GDM1 (cell line): ENCODE results near the gene UPP1.

Experiments
- DNase-seq: peaks from one replicate; lab custom pipeline; 2025; lab: John Stamatoyannopoulos, UW

The UPP1 gene

GRCh38 chr7:48085942-48086341 is 3.1 kb upstream of the UPP1 start:
- no peak for DNase-seq

- DNase-seq = no peak
Measured at GRCh38 chr7:48087349-48087748, 1.7 kb upstream of the UPP1 start.

DNA sequence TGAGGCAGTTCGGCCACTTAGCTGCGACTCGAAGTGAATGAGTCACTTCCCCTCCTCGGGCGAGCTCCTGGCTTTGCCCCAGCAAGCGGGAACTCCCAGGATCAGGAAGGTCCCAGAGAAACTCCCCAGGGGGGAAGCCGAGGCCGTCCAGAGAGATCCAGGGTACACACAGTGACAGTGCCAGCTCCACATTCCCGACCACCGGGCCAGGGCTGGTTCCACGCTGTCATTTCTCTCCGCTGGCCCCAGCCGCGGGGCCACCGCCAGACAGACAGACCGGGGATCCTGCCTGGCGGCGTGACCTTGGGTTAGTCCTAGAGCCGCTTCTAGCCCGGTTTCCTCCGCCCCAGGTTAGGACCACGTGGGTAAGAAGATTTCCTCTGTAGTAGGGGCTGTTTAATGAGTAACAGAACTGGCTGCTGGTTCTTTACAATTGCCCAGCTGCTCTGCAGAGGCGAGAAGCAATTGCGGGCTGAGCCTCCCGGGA is 463 bp upstream of the UPP1 start:
- DNase-seq = no peak

DNA sequence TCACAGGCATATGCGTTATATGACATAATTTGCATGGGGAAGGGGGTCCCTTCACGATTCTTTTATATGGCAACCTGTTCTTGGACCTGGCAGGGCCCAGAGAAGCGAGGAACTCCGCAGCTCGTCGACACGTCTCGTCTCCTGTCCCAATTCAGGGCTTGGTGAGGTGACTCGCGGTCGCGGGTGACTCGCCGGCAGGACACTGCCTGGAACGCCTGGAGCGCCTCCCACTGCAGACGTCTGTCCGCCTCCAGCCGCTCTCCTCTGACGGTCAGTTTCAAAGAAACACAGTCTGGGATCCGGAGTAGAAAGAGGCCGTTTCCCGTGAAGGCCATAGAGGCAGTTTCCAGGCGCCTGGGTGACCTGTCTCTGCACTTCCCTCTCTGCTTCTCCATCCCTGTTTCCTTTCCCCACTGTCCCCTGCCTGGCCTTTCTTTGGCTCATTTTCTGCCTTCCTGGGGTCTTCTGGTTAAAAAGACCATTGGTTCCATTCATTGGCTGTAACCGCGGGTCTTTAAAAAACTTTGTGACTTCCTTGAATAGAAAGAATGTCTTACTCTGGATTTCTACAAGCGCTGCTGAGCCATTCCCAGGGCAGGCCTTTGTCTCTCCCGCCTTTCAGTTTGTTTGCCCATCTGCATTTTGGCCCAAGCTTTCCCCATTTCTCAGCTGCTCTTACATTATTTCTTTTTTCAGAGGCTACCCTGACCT is 1.2 kb downstream of the UPP1 start:
- no peak for DNase-seq

DNA sequence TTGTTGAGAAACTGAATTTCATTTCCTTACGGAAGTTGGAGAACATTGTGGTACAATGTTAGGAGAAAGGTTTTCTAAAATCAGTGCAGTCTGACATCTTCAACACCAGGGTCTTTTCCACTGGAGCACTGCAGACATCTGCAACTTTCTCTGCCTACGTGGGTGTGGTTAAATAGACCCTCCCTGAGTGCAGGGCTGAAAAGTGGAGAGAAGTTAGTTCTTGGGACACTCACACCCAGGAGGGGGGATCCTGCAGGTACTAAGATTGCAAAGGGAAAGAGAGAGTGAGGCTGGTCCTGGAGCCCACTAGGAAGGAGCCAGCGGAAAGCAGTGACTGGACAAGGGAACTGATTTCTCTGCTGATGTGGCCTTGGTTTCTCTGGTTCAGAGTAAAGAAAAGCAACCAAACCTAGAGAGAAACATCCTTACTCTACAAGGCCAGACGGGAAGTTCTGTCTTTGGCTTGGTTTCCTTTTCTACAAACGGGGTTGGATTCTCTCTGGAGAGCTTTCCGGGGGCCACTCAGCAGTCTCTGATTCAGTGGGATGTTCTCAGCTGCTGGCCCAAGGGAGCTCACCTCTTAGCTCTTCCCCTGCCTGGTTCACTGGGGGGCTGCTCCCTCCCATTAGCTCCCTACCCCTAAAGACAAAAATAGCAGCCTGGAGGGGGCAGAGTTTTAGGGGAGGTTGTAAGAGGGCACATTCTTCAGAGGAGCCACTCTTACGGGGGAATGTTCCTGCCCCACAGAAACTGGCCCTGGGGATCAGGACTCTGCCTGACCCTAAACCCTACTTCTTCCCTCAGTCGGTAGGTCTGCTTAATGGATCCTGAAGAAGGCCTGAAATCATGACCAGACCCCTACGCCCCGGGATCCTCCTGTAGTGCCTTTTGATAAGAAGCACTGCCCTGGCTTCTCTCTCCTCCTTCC is 2.7 kb downstream of the UPP1 start:
- no peak for DNase-seq

GRCh38 chr7:48094861-48095293 is 5.8 kb downstream of the UPP1 start:
- DNase-seq = no peak

GRCh38 chr7:48096273-48096672 is 7.2 kb downstream of the UPP1 start:
- DNase-seq = no peak

GRCh38 chr7:48097521-48098231 is 8.6 kb downstream of the UPP1 start:
- DNase-seq = no peak

GRCh38 chr7:48098846-48099245 is 9.8 kb downstream of the UPP1 start:
- DNase-seq = no peak

- no peak for DNase-seq
Measured at GRCh38 chr7:48099781-48100180, 10.7 kb downstream of the UPP1 start.

- no peak for DNase-seq
Measured at GRCh38 chr7:48101352-48101751, 12.3 kb downstream of the UPP1 start.

DNA sequence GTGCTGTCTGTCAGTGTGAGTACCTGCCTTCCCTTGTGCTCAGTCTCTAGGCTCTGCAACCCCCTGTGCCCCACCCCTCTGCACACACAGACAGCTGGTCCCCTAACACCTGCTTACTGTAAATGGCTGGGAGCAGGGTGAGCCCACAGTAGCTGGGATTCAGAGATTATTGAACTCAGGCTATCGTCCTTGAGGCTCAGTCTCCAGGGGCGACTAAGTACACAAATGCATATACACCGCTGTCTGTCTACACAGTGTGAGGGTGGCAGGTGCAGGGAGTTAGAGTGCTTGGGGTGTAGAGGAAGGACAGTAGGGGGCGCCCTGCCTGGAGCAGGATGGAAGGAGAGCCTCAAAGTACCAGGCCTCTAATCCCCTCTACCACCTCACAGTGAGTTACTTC is 12.9 kb downstream of the UPP1 start:
- DNase-seq = no peak

GRCh38 chr7:48102530-48102929 is 13.5 kb downstream of the UPP1 start:
- DNase-seq = no peak

GRCh38 chr7:48105045-48105444 is 16.0 kb downstream of the UPP1 start:
- no peak for DNase-seq

GRCh38 chr7:48106906-48107659 is 18.0 kb downstream of the UPP1 start:
- no peak for DNase-seq

- DNase-seq = no peak
Measured at GRCh38 chr7:48107926-48108472, 18.9 kb downstream of the UPP1 start.

DNA sequence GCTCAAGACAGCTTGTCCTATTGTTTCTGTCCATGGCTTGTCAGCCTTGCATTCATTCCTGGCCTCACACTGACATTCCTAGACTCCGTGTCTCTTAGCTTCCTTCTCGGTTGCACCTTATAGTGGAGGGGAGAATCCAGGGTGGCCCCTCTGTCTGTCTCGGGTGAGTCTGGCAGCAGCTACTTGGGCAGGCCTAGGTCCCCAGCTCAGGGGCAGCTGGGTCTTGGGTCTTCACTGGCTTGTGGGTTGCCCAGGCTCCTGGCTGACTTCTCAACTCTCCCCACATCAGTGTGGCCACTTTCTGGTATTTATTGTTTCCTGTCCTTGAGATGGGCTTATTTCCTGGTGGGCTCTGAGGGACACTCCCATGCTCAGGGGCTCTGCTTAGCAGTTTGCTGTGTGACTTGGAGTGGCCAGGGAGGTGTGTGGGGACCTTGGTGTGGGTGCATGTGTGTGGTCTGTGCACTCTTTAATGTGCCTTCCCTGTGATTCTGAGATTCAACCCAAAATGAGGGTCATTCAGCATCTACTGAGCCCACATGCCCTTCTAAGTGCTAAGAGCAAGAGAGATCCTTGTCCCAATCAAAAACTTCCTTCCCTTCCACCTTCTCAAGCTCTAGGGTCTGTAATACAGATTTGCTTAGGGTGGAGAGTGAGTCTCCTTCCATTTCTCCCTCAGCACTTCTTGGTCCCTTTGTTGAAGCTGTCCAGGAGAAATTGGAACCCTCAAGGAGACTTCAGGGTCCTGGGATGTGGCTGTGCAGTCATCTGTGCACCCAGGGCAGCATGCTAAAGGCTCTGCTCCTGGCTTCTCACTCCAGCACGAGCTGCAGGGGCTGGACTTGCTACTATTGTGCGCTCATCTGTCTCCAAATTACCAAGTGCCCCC is 20.1 kb downstream of the UPP1 start:
- no peak for DNase-seq

GRCh38 chr7:48109848-48110663 is 21.0 kb downstream of the UPP1 start:
- DNase-seq = peak; percentile 36

GRCh38 chr7:48110868-48111267 is 21.8 kb downstream of the UPP1 start:
- no peak for DNase-seq
